Transverse colon (tissue), 4 donors: ENCODE data around the gene ZBTB8B.

Source experiments
- POLR2A ChIP-seq: fragments of 450-650 bp; IDR thresholded peaks from one replicate; pipeline ENCODE4 v1.6.1; 2016; ENCODE audit warnings: antibody characterized with exemption, mild to moderate bottlenecking, moderate library complexity
- POLR2AphosphoS5 ChIP-seq, 3 donors: sonication (generic); formaldehyde crosslinking; IDR thresholded peaks; one replicate each; pipeline ENCODE4 v1.6.1; 2016; ENCODE audit warnings: antibody characterized with exemption in 3 of 3
- TF ChIP-seq, protein P1 (sequence below), 5 experiments: fragments of 200-600 bp in 3 of 5; fragments of 450-650 bp in 2 of 5; sonication (generic) in 3 of 5; IDR thresholded peaks; 1 replicate in 2 of 5; 2 replicates in 3 of 5; pipeline ENCODE4 v1.5.1; 2016 to 2017; ENCODE audit warnings: antibody characterized with exemption in 5 of 5, inconsistent platforms in 3 of 5, mild to moderate bottlenecking in 2 of 5, moderate library complexity in 1 of 5

DNA sequence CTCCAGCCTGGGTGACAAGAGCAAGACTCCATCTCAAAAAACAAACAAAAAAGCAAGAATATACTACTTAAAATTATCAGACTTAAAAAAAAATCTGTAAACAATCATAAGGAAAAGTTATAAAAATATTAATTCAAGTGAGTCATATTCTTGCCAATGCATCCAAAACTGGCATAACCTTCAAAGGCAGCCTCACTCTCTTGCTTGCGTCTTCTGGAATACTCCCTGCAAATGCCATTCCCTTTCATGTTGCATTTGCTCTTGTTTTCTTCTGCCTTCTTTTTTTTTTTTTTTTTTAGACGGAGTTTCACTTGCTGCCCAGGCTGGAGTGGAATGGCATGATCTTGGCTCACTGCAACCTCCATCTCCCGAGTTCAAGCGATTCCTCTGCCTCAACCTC, 42.1 kb downstream of the ZBTB8B start:
- TF ChIP-seq, protein P1, sequence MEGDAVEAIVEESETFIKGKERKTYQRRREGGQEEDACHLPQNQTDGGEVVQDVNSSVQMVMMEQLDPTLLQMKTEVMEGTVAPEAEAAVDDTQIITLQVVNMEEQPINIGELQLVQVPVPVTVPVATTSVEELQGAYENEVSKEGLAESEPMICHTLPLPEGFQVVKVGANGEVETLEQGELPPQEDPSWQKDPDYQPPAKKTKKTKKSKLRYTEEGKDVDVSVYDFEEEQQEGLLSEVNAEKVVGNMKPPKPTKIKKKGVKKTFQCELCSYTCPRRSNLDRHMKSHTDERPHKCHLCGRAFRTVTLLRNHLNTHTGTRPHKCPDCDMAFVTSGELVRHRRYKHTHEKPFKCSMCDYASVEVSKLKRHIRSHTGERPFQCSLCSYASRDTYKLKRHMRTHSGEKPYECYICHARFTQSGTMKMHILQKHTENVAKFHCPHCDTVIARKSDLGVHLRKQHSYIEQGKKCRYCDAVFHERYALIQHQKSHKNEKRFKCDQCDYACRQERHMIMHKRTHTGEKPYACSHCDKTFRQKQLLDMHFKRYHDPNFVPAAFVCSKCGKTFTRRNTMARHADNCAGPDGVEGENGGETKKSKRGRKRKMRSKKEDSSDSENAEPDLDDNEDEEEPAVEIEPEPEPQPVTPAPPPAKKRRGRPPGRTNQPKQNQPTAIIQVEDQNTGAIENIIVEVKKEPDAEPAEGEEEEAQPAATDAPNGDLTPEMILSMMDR (IDR thresholded peaks at IDR 0.05): no peak
- TF ChIP-seq POLR2A (no peak), POLR2AphosphoS5 (IDR thresholded peaks at IDR 0.05) (no peak)
